Left colon (tissue), 2 donors: ENCODE results near the gene EDN2. TPM values are rescaled to one million over a fixed set of nuclear protein-coding genes. Genes with fewer than 3 reads are reported as not detected.

Source experiments
- ATAC-seq: fragments of 200-7000 bp; cut with Tn5 transposase; one replicate; pipeline ENCODE4 v1.9.1; 2020; ENCODE audit warnings: mild to moderate bottlenecking, moderate library complexity
- DNase-seq, 2 donors: peaks; one replicate each; pipeline ENCODE4 v3.0.0-alpha.2; 2020
- intact Hi-C, 2 donors: fragments of 100-400 bp; cut with DNase I in 1 of 2; cut with micrococcal nuclease in 1 of 2; formaldehyde crosslinking; loops; one replicate each; pipeline versions ENCODE4 v1.11.2 to v1.14.0; 2022; cut with DNase I, micrococcal nuclease
- total RNA-seq, 2 donors: library from RNA; stranded (reverse); fragmentation: NEBNext Ultra II Directional; extraction: Animal tissue kit (Norgen Biotek cat#: 25700); gene quantifications; one replicate each; pipeline ENCODE4 v1.2.1, GENCODE V29; 2021
- donor health status: DM: no; HTN: no; CAD: no.
- donor health status: DM: yes; HTN: yes; CAD: no.

Gene EDN2
- total RNA-seq, 2 donors from 2014 or later, result 4.8 to 19.3 TPM

- intact Hi-C loops, result no loop called here
- ATAC-seq, result no peak
- no peak for DNase-seq
These were observed 5.1 kb upstream of the EDN2 start for GRCh38 chr1:41489561-41489960.

DNA sequence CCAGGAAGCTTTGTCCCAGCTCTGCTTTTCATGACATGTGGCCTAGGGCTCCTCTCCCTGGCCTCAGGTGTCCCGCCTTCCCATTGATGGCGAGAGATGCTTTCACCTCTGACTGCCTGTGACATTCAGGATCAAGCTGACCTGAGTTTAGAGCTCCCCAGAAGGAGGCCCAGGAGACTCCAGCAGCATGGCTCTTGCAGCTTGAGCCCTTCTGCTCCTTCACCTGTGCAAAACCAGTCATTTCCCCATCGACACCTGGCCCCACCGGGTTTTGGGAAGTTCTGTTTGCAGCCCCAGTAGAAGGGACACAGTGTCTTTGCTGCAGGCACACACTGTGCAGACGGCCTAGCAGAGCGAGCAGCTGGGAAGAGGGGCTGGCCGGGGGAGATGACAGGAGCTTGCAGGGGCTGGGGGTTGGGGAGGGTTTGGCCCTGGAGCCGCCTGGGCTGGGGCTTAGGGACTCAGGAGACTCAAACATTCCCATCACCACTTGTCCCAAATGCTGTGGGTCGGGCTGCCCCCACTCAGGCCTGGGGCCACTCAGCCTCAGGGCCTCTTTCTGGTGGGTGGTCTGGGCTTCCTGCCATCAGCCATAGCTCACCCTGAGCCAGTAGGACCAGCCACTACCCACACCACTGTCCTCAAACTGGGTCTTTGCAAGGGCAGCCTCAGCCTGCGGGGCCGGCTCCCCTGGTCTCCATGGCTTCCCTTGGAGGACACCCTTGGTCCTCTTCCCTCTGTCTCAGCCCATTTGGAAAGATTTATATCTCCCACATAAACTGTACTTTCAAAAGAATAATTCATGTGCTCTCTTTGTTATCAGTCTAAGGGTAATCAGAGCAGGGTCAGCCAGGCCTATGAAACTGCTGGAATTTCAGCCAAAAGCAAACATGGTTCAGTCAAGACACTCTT lies 3.8 kb upstream of the EDN2 start:
- ATAC-seq, result no peak
- intact Hi-C loops, result no loop called here
- DNase-seq, result no peak

- DNase-seq (no peak), ATAC-seq (no peak)
- intact Hi-C loops, result no loop called here
These were observed 2.9 kb upstream of the EDN2 start for GRCh38 chr1:41487126-41488039.

DNA sequence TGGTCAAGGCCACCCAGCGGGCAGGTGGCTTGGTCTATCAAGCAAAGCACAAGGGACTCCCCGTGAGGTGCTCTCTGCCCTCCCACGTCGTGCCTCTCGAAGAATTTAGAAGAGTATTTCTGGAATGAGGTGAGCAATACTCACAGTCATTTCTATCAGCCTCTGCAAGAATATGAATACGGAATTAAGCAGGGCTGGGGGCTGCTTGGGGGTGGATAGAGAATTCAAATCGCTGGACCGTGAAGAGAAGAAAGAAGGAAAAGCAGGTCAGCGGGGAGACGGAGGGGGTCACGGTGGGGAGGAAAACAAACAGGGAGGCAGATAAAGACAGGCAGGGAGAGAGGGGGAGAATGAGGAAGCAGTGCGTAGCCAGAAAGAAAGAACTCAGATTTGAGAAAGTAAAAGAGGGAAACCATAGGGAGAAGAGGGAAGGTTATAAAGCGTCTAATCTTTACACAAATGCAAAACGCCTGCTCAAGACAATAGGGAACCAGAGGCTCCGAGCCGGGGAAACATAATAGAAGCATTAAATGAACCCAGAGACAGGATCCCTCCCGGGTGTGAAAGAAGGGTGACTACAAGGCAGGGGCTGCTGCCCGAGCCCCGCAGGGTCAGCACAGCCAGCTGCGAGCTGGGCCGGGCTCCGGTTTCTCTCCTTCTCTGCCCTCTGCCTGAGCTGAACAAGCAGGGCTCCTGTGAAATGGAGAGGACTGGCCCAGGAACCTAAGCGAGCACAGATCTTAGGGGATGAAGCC lies 2.1 kb upstream of the EDN2 start:
- no peak for ATAC-seq
- no peak for DNase-seq
- intact Hi-C loops, result no loop called here

GRCh38 chr1:41486053-41486370 lies 1.5 kb upstream of the EDN2 start:
- ATAC-seq (no peak), DNase-seq (no peak)
- intact Hi-C loops, result no loop called here

- intact Hi-C loops, result no loop called here
- DNase-seq (no peak), ATAC-seq (no peak)
These were observed 1.1 kb upstream of the EDN2 start for GRCh38 chr1:41485605-41486004.

DNA sequence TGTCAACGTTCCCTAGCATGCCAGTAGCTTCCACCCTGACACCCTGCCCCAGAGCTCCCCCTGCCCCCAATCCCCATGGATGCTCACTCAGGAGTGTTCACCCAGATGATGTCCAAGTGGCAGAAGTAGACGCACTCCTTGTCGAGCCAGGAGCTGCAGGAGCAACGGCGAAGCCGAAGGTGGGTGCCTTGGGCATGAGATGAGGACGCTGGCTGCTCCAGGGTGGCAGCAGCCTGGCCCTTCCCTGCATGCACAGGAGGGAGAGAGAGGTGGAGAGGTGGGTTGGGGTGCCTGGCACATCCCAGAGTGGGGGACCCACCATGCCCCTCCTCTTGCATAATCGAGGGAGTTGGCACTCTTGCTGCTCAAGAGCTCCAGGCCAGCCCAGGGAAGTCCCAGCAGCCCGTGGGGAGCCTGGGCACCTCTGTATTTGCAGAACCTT lies 502 bp downstream of the EDN2 start:
- intact Hi-C loops, result no loop called here
- DNase-seq, result no peak
- ATAC-seq, result no peak

- no peak for DNase-seq
- intact Hi-C loops, result no loop called here
- no peak for ATAC-seq
These were observed 1.3 kb downstream of the EDN2 start for GRCh38 chr1:41483001-41483850.

DNA sequence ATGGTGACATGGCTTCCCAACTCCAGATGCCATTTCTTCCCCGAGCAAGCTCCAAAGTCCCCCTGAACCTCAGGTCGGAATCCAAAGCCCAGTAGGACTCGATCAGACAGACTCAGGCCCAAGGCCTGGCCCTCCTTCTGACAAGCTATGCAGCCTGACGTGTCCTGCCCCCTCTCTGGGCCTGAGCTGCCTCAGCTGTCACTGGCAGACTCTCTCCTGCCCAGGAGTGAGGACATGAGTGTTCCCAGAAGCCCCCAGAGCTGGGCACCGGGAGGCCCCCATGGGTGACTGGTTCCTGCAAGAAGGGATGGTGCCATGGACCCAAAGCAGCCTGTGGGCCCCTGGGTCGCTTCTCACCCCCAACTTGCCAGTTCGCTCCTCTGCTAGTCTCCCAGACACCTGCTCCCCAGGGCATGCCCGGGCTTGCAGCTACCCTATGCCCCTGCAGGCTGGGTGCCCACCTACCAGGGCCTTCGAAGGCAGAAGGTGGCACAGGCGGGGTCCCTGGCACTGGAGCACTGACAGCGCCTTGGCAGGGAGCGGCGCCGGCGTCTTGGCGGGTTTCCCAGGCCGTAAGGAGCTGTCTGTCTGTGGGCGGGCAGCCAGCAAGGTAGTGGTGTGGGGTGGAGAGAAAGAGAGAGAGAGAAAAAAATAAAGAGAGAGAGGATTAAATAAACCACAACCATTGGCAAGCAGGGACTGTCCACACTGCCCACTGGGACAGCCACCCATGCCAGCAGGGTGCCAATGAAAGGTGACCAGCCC lies 2.3 kb downstream of the EDN2 start:
- intact Hi-C loops, result no loop called here
- peak; percentile 59 for ATAC-seq

DNA sequence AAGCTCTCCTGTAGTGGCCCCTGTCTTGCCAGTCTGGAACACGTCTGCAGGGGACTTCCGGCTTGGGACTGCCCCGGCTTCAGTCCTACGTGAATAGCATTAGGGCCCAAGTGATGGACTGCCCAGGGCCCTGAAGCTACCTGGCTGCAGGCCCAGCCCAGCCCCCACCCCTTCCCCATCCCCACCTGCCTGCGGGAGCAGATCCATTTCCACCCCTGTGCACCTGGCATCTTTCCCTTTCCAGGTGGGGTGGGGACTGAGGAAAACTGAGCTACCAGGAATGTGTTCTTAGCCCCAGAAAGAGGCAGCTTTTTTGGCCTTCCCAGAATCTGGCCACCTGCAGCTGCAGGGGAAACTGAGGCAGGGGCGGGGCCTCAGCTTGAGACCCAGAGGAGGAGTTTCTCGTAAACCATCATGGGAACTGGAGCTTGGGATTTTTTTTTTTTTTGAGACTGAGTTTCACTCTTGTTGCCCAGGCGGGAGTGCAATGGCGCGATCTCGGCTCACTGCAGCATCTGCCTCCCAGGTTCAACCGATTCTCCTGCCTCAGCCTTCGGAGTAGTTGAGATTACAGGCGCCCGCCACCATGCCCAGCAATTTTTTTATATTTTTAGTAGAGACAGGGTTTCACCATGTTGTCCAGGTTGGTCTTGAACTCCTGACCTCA lies 3.2 kb downstream of the EDN2 start:
- ATAC-seq, result no peak
- intact Hi-C loops, result no loop called here
- no peak for DNase-seq

More for the DNA sequence above, 2.3 kb downstream of the EDN2 start:
- DNase-seq, result peak; percentile 92

DNA sequence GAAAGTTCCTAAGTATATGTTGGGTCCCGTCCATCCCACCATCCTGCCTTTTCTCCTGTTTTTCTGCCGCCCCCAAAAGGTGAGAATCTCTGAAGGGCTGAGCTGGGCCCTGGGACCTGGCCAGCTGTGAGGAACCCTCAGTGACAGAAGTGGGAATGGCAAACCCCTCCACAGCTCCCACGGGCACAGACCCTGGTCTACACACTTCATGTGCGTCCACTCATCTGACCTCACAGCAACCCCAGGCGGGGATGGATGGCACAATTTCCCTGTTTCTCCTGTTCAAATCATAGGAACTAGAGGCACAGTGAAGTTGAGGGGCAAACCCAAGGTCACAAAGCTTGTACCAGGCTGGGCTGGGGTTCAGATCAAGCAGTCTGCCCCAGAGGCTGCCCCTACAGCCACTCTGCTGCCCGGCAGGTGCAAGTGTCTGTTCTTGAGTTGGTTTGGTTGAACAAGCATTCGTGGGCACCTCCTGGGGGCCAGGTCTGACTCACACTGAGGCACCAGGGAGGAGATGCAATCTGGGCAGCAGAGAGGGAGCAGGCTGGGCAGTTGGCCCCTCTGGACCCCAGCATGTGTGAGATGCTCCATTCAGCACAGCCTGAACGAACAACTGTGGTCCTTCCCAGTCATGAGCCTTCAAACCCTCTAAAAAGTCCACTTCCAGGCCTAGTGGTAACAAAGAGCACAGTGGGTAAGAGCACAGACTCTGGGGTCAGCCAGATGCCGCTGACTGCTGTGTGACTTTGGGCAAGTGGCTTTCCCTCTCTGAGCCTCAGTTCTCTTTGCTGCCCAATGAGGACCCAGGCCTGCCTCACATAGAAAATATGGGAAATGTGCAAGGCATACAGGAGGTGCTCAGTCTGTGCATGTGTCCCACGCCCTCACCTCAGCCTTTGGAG lies 4.0 kb downstream of the EDN2 start:
- intact Hi-C loops, result no loop called here
- no peak for ATAC-seq
- DNase-seq, result no peak

DNA sequence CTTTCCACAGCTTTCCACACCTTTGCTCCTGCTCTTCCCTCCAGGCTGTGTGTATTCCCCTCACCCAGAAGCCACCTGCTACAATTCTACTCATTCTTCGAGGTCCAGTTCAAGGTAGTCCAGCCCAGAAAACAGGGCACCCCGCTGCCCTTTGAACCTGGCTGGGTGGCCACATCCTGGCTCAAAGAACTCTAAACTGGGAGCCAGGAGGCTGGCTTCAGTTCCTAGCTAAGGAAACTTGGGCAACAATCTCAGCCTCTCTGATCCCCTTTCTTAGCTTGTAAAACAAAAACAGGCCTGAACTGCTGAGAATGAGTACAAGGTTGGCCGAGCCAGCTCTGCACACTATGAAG lies 4.7 kb downstream of the EDN2 start:
- ATAC-seq (no peak), DNase-seq (no peak)
- intact Hi-C loops, result no loop called here

DNA sequence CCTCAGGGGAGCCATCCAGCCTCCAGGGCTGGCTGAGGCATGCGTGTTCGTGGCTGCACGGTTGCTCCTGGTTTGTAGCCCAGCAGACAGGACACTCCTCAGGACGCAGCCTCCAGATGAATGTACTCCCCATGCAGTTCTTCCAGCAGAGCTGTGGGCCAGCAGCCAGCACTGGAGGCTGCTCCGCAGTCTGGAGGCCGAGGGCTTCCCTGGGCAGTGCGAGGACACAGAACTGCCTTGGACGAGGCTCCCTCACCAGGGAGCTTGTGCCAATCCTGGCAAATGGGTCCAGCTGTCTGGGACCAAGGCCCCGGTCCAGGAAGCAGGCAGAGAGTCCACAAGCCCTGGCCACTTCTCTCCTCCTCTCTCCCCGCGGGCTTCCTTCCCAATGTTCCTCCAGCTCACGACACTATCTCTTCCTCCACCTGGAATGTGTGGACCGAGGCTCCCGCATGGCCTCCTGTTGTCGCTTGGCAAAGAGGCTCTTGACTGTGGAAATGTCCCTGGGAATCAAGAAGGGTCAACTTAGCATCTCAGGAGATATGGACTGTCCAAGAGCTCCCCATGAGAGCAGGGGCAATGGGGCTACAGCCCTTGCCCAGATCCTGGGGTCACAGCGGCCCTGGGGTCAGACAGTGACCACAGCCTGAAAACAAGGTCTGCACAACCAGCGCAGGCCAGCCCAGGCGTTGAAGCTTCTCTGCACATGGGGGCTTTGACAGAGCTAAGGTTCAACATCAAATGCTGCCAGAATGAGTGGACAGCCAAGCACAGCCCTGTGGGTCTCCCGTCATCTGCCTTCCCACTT lies 5.3 kb downstream of the EDN2 start:
- intact Hi-C loops, result no loop called here
- no peak for ATAC-seq
- DNase-seq, result peak in 1 of 2 donors; percentile 64

DNA sequence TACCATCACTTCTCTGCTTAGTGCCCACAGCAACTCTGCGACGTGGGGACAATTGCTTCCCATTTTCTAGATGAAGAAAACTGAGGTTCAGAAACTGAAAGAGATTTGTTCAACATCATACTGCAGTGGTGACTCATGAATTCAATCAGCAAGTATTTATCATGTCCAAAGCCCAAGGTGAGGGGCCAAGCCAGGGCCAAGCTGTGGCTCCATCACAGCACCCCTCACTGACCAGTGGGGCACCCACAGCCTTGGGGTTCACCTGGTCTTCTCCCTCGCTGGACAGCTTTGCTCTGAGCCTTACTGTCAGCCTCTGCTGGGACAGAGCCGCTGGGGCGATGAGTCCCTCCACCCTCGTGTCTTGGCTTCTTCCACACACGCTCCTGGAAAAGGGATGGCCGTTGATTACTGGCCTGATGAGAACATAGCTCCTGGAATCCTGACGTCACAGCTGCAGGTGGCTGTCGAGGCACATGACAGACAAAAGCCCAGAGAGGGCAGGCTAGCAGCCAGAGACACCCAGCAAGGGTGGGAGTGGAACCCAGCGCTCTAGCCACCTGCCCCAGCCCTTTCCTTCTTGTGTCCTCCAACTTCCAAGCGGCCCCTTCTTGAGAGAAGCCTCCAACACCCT lies 6.2 kb downstream of the EDN2 start:
- DNase-seq (no peak), ATAC-seq (no peak)
- intact Hi-C loops, result no loop called here

GRCh38 chr1:41476807-41477361 lies 7.6 kb downstream of the EDN2 start:
- DNase-seq (peak; percentile 81 to 84), ATAC-seq (peak; percentile 88)
- intact Hi-C loops, result no loop called here
